Tibial nerve (tissue), 4 donors: ENCODE data around the gene SPSB3. TPM values are rescaled to one million over a fixed set of nuclear protein-coding genes. Genes with fewer than 3 reads are reported as not detected.

ENCODE experiments used
- DNase-seq, 2 donors: peaks; one replicate each; pipeline ENCODE4 v3.0.0-alpha.2; 2019; ENCODE audit warnings: low spot score in 2 of 2
- H3K27ac ChIP-seq, 4 donors: fragments of 200-600 bp; sonication (generic) in 3 of 4; one replicate each; pipeline ENCODE4 v1.5.1; 2017 to 2019; ENCODE audit warnings: mild to moderate bottlenecking in 1 of 4
- H3K27me3 ChIP-seq, 2 donors: fragments of 200-600 bp; sonication (generic) in 1 of 2; one replicate each; pipeline versions ENCODE4 v1.5.1 to v1.6.0; 2017 to 2019
- H3K36me3 ChIP-seq, 3 donors: fragments of 200-600 bp; sonication (generic); one replicate each; pipeline ENCODE4 v1.5.1; 2018 to 2019
- H3K4me1 ChIP-seq, 4 donors: fragments of 200-600 bp; sonication (generic) in 3 of 4; one replicate each; pipeline ENCODE4 v1.5.1; 2017 to 2019
- H3K4me3 ChIP-seq, 4 donors: fragments of 200-600 bp; sonication (generic) in 3 of 4; one replicate each; pipeline ENCODE4 v1.5.1; 2017 to 2019; ENCODE audit warnings: mild to moderate bottlenecking in 1 of 4, moderate library complexity in 1 of 4
- H3K9me3 ChIP-seq, 4 donors: fragments of 200-600 bp; sonication (generic) in 3 of 4; one replicate each; pipeline ENCODE4 v1.5.1; 2017 to 2019
- EP300 ChIP-seq, 2 donors: sonication (generic); formaldehyde crosslinking; IDR thresholded peaks; one replicate each; pipeline ENCODE4 v1.6.1; 2017; ENCODE audit warnings: antibody characterized with exemption in 2 of 2, mild to moderate bottlenecking in 1 of 2
- POLR2A ChIP-seq, 2 donors: fragments of 450-650 bp; IDR thresholded peaks; one replicate each; pipeline ENCODE4 v1.6.1; 2017; ENCODE audit warnings: antibody characterized with exemption in 2 of 2, mild to moderate bottlenecking in 2 of 2, moderate library complexity in 2 of 2
- WGBS, 2 donors: methylation state at CpG; one replicate each; pipeline ENCODE4 v1.1.5; 2018; 5-methylcytosine and 5-hydroxymethylcytosine counted together
- total RNA-seq, 4 donors: library from RNA; depleted of rRNA; stranded (reverse); fragments of >200 nt; gene quantifications; one replicate each; pipeline ENCODE4 v1.1.0, GENCODE V29; 2016
- TF ChIP-seq, protein P1 (sequence below), 5 experiments: fragments of 200-600 bp in 3 of 5; fragments of 450-650 bp in 2 of 5; sonication (generic) in 3 of 5; IDR thresholded peaks; one replicate each; pipeline ENCODE4 v1.5.1; 2016 to 2019; ENCODE audit warnings: antibody characterized with exemption in 5 of 5, mild to moderate bottlenecking in 3 of 5, moderate library complexity in 2 of 5

SPSB3 gene
- total RNA-seq, 4 donors from 2014 or later = 90.7 to 122 (median 112) TPM

DNA sequence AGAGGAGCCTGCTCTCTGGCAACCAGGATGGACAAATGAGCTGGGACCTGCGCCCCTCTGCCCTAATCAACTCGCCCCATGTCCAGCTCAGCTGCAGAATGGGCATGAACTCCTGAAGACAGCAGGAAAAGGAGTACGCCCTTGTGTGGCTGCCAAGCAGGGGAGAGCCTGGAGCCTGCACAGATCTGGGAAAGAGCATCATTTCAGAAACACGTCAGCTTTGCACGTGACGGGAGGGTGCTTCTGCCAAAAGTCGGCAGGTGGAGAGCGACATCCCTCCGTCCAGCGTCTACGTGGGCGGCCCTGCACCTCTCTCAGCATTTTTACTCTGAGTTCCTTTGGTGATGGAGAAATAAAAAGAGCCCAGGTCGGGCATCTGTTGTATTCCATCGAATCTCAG, 29.5 kb downstream of the SPSB3 start:
- Histone ChIP-seq H3K9me3 (no peaks in the 10 kb centered on the region), H3K27ac (no peak overlapping the region), H3K36me3 (peaks cover 0 to 92% (median 31%) of the 10 kb centered on the region in 3 donors), H3K4me1 (no peaks in the 10 kb centered on the region), H3K27me3 (no peaks in the 10 kb centered on the region), H3K4me3 (no peak overlapping the region)
- no peak for DNase-seq
- 92 to 94% methylated on average over 14 of the region's 14 CpGs for WGBS, 2 donors
- TF ChIP-seq POLR2A (IDR thresholded peaks at IDR 0.05) (no peak), EP300 (IDR thresholded peaks at IDR 0.05) (no peak)
- TF ChIP-seq, protein P1, sequence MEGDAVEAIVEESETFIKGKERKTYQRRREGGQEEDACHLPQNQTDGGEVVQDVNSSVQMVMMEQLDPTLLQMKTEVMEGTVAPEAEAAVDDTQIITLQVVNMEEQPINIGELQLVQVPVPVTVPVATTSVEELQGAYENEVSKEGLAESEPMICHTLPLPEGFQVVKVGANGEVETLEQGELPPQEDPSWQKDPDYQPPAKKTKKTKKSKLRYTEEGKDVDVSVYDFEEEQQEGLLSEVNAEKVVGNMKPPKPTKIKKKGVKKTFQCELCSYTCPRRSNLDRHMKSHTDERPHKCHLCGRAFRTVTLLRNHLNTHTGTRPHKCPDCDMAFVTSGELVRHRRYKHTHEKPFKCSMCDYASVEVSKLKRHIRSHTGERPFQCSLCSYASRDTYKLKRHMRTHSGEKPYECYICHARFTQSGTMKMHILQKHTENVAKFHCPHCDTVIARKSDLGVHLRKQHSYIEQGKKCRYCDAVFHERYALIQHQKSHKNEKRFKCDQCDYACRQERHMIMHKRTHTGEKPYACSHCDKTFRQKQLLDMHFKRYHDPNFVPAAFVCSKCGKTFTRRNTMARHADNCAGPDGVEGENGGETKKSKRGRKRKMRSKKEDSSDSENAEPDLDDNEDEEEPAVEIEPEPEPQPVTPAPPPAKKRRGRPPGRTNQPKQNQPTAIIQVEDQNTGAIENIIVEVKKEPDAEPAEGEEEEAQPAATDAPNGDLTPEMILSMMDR (IDR thresholded peaks at IDR 0.05) = no peak

DNA sequence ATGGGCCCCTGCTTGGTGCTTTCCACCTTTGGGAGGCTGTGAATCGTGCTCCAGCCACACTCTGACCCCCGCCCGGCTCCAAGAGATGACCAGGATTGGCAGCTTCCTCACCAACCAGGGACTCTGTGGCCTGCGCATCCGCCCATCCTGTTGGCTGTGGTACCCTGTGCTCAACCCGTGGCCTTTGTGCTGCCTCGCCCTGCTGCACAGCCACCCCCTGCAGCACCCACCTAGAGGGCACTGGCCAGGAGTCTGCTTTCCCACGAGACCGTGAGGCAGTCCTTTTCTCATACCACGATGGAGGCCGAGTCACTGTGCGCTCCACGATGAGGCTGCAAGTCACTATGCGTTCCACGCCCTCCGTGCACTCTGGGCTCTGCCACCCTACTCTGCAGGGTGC, 30.4 kb downstream of the SPSB3 start:
- WGBS, 2 donors = 93 to 94% methylated on average over 16 of the region's 16 CpGs
- no peak for DNase-seq
- H3K36me3 ChIP-seq = peaks cover 4 to 92% (median 31%) of the 10 kb centered on the region in 3 donors

DNA sequence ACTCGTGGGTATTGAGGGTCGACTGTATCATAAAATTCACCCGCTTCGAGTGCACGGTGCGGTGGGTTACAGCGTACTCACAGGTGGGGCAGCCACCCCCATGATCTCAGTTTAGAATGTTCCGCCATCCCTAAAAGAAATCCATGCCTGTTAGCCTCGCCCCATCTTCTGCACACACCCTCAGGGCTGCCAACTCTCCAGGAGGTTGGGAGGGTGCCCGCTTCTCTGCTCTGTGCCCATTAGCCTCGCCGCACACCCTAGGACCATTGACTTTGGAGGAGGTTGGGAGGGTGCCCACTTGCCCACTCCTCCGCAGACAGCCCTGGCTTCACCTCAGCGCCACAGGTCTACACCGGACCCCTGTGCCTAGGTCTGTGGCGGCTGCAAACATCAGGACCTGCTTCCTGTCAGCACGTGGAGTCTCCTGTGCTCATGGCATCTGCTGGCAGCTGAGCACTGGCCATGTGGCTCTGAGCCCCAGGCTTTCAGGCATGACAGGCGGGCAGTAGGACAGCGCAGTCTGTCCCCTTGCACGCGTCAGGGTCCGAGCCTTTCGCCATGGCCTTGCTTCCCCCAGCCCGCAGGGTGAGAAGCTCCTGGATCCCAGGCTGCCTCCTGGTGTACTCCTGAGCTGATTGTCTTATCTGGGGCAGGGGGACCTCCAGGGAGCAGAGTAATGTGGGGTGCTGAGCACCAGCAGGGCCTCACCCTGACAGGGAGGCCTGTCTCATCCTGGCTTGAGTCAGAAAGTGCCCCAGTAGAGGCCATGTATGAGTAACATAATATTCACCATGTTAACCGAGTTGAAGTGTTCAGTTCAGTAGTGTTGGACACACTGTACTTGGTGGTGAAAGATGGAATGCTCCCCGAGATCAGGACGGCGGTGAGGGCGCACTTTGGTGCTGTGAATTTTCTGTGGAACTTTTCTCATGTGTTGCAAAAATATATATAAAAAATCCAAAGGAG, 32.9 kb downstream of the SPSB3 start:
- 95 to 97% methylated on average over 26 to 29 of the region's 29 CpGs for WGBS, 2 donors
- no peak overlapping the region for H3K4me3 ChIP-seq
- TF ChIP-seq, protein P1 (IDR thresholded peaks at IDR 0.05) = no peak
- TF ChIP-seq POLR2A (IDR thresholded peaks at IDR 0.05) (no peak), EP300 (IDR thresholded peaks at IDR 0.05) (no peak)
- H3K9me3 ChIP-seq = no peaks in the 10 kb centered on the region
- H3K36me3 ChIP-seq = peaks cover 6 to 94% (median 29%) of the 10 kb centered on the region in 3 donors
- H3K27me3 ChIP-seq = no peaks in the 10 kb centered on the region
- no peaks in the 10 kb centered on the region for H3K4me1 ChIP-seq
- no peak overlapping the region for H3K27ac ChIP-seq
- DNase-seq = no peak

More for the DNA sequence above, 30.4 kb downstream of the SPSB3 start:
- no peaks in the 10 kb centered on the region for H3K27me3 ChIP-seq
- H3K4me3 ChIP-seq = no peak overlapping the region
- H3K27ac ChIP-seq = no peak overlapping the region
- no peaks in the 10 kb centered on the region for H3K4me1 ChIP-seq
- H3K9me3 ChIP-seq = no peaks in the 10 kb centered on the region
- TF ChIP-seq, protein P1 (IDR thresholded peaks at IDR 0.05) = no peak
- no peak for TF ChIP-seq POLR2A (IDR thresholded peaks at IDR 0.05)
- no peak for TF ChIP-seq EP300 (IDR thresholded peaks at IDR 0.05)

DNA sequence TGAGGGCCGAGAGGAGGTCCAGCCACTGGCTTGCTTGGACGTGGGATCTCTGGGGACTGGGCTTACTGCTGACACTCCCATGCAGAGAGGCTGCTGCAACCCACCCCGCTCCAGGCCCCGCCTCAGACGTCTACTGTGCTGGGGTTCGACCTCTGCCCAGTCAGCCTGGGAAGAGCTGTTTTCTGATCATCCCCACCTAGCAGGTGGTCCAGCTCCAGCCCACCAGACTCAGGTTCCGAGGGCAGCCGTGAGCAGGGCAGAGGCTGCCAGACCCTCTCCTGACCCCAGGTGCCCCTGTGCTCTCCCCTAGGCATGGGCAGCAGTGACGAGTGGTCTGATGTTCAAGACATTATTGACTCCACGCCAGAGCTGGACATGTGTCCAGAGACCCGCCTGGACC, 34.4 kb downstream of the SPSB3 start:
- TF ChIP-seq, protein P1 (IDR thresholded peaks at IDR 0.05) = no peak
- TF ChIP-seq EP300 (IDR thresholded peaks at IDR 0.05) = no peak
- no peak for TF ChIP-seq POLR2A (IDR thresholded peaks at IDR 0.05)
- no peak overlapping the region for H3K27ac ChIP-seq
- H3K4me3 ChIP-seq = no peak overlapping the region
- H3K27me3 ChIP-seq = no peaks in the 10 kb centered on the region
- H3K4me1 ChIP-seq = no peaks in the 10 kb centered on the region
- WGBS, 2 donors = 83 to 87% methylated on average over 11 of the region's 11 CpGs
- no peak for DNase-seq
- H3K36me3 ChIP-seq = peaks cover 6 to 100% (median 26%) of the 10 kb centered on the region in 3 donors
- no peaks in the 10 kb centered on the region for H3K9me3 ChIP-seq

DNA sequence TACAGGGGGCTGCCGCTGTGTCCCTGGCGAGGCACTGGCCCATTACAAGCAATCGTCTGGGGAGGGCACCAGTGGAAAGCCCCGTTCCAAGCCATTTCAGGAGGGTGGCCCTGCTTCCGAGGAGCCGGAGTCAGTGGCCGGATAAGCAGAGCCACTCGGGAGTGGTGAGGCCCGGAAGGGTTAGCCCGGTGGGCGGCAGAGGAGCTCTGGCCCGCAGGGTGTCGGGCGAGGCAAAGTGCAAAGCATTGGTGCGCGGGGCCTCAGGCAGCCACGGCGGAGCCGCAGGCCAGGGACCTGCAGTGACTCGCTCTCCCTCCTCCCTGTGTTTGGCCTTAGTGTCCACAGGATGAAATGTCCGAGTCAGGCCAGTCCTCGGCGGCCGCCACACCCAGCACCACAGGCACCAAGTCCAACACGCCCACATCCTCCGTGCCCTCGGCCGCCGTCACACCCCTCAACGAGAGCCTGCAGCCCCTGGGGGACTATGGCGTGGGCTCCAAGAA, 35.6 kb downstream of the SPSB3 start:
- Histone ChIP-seq H3K27me3 (no peaks in the 10 kb centered on the region), H3K9me3 (no peaks in the 10 kb centered on the region), H3K27ac (no peak overlapping the region), H3K4me3 (no peak overlapping the region), H3K4me1 (no peaks in the 10 kb centered on the region), H3K36me3 (peaks cover 6 to 100% (median 19%) of the 10 kb centered on the region in 3 donors)
- WGBS, 2 donors = 87 to 90% methylated on average over 18 to 31 of the region's 31 CpGs
- no peak for DNase-seq
- TF ChIP-seq, protein P1 (IDR thresholded peaks at IDR 0.05) = no peak
- TF ChIP-seq EP300 (IDR thresholded peaks at IDR 0.05) (no peak), POLR2A (IDR thresholded peaks at IDR 0.05) (no peak)
